GM12891 (cell line): Measurements from ENCODE around the gene CHP1.
"Not testable (repeated sequence)": the region's sequence is repeated elsewhere in the genome, so short reads cannot be mapped to it uniquely, and the experiment has no call there.

Experiments used
- DNase-seq: peaks from one replicate; pipeline ENCODE4 v3.0.0; 2011; ENCODE audit warnings: low spot score; ENCODE audit not compliant: insufficient read length
- FAIRE-seq: peaks from 2 replicates; lab custom pipeline; 2011; peaks lifted over from hg19 to GRCh38; lab: Jason Lieb, UNC
- PAX5 ChIP-seq: IDR thresholded peaks from 2 replicates; pipeline ENCODE4 v1.6.1; 2011; ENCODE audit warnings: low read length, moderate library complexity, mild to moderate bottlenecking; ENCODE audit not compliant: insufficient read depth, severe bottlenecking
- POLR2A ChIP-seq: IDR thresholded peaks from 2 replicates; pipeline ENCODE4 v1.6.1; 2011; ENCODE audit warnings: low read depth, low read length, control low read depth
- POLR2AphosphoS5 ChIP-seq: IDR thresholded peaks from 2 replicates; pipeline ENCODE4 v1.6.1; 2011; ENCODE audit warnings: low read depth, low read length, control low read depth
- POU2F2 ChIP-seq: IDR thresholded peaks from 2 replicates; pipeline ENCODE4 v1.6.1; 2011; ENCODE audit warnings: low read depth, mild to moderate bottlenecking, control low read depth, low read length, moderate library complexity
- SPI1 ChIP-seq: IDR thresholded peaks from 2 replicates; pipeline ENCODE4 v1.6.1; 2011; ENCODE audit warnings: low read depth, low read length, control low read depth
- TAF1 ChIP-seq: IDR thresholded peaks from 2 replicates; pipeline ENCODE4 v1.6.1; 2011; ENCODE audit warnings: low read depth, low read length, control low read depth

Gene CHP1

DNA sequence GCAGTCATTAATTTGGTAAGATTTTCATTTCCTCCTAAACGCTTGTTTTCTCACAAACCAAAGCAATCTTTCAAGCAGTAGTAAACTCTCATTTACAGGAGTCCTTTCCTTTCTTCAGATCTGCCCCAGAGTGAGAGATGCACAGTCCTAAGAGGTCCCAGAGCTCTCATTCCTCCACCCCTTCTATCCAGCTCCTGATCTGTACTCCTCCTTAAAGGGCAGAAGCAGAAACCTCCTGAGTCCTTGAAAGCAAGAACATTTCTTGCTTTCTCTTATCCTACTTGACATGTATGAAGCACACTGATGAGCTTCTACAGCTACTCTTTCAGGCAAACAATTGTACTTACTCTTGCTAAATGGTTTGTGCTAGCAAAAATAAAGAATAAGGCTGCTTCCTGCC lies 12.2 kb upstream of the CHP1 start:
- no peak for DNase-seq
- TF ChIP-seq PAX5 (no peak), POLR2A (no peak)
- no peak for FAIRE-seq

- FAIRE-seq (no peak), DNase-seq (no peak)
- no peak for TF ChIP-seq SPI1
- TF ChIP-seq POLR2A, result no peak
- no peak for TF ChIP-seq TAF1
- no peak for TF ChIP-seq POU2F2
- no peak for TF ChIP-seq PAX5
- TF ChIP-seq POLR2AphosphoS5, result no peak
Measured at GRCh38 chr15:41219381-41219780, 11.7 kb upstream of the CHP1 start.

DNA sequence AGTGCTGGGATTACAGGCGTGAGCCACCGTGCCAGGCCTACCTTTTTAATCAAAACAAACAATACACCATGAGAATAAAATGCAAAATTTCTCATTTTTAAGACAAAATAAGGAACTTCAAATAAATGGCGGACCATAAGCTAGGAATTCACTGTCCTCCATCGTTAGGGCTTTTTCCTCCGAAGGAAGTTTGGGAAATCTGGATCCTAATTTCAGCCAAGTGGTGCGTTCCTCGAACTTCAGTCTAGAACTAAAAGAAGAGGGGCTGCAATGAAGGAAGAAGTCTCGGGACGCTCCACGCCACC lies 771 bp upstream of the CHP1 start:
- DNase-seq (no peak), FAIRE-seq (no peak)
- TF ChIP-seq SPI1 (no peak), POU2F2 (no peak), TAF1 (no peak), PAX5 (no peak), POLR2AphosphoS5 (no peak), POLR2A (no peak)

- no peak for DNase-seq
- no peak for FAIRE-seq
- no peak for TF ChIP-seq POU2F2
- TF ChIP-seq SPI1, result no peak
- TF ChIP-seq POLR2A, result no peak
- no peak for TF ChIP-seq POLR2AphosphoS5
- no peak for TF ChIP-seq TAF1
- TF ChIP-seq PAX5, result no peak
Measured at GRCh38 chr15:41231422-41232226, 556 bp downstream of the CHP1 start.

DNA sequence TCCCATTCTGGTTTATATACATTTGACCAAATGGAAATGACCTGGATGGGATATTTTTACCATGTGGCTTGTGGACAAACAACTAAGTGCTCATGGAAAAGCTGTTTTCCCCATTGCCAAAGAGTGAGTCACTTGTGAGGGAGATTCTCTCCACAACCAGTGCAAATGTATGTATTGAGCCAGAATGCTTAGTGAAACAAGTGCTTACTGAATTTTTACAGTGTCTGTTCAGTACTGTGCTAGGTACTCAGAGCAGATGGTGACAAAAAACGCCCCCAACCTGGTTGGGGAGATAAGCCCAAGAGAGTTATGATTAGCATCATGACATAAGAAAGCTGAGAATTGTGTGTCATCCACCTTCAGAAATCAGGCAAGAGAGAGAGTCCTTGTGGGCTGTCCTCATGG lies 2.3 kb downstream of the CHP1 start:
- no peak for TF ChIP-seq POLR2A
- FAIRE-seq (no peak), DNase-seq (no peak)

GRCh38 chr15:41235228-41235627 lies 4.2 kb downstream of the CHP1 start:
- not testable (repeated sequence) for FAIRE-seq, DNase-seq

DNA sequence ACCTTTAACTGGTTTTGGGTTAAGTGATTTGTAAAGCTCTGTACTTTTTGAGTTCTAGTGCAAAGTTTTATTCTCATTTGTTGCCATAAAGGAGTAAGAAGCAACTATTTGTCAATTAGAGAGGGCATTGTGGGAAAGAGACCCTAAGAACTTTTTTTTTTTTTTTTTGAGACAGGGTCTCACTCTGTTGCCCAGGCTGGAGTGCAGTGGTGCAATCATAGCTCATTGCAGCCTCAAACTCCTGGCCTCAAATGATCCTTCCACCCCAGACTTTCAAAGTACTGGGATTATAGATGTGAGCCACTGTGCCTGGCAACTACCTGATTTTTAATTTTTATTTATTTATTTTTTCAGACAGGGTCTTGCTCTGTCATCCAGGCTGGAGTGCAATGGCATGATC lies 4.9 kb downstream of the CHP1 start:
- FAIRE-seq, result no peak

DNA sequence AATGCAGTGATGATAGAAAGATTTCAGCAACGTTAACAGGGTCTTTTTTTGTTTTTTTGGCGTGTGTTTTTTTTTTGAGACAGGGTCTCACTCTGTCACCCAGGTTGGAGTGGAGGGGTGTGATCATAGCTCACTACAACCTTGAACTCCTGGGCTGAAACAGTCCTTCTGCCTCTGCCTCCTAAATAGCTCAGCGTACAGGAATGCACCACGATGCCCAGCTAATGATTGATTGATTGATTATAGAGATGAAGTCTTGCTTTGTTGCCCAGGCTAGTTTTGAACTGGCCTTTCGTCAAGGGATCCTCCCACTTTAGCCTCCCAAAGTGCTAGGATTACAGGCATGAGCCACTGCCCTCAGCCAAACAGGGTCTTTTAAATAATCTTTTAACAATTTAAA lies 7.0 kb downstream of the CHP1 start:
- FAIRE-seq (no peak), DNase-seq (no peak)
- no peak for TF ChIP-seq POU2F2
- TF ChIP-seq TAF1, result no peak
- no peak for TF ChIP-seq PAX5
- TF ChIP-seq POLR2AphosphoS5, result no peak
- no peak for TF ChIP-seq SPI1
- no peak for TF ChIP-seq POLR2A

More for the DNA sequence above, 4.9 kb downstream of the CHP1 start:
- TF ChIP-seq SPI1 (no peak), POLR2A (no peak), PAX5 (no peak), POU2F2 (no peak), POLR2AphosphoS5 (no peak), TAF1 (no peak)
- DNase-seq, result no peak

GRCh38 chr15:41241221-41241964 lies 10.3 kb downstream of the CHP1 start:
- no peak for TF ChIP-seq POLR2A
- TF ChIP-seq PAX5, result no peak
- TF ChIP-seq TAF1, result no peak
- no peak for TF ChIP-seq POLR2AphosphoS5
- TF ChIP-seq SPI1, result no peak
- TF ChIP-seq POU2F2, result no peak
- DNase-seq (no peak), FAIRE-seq (no peak)

DNA sequence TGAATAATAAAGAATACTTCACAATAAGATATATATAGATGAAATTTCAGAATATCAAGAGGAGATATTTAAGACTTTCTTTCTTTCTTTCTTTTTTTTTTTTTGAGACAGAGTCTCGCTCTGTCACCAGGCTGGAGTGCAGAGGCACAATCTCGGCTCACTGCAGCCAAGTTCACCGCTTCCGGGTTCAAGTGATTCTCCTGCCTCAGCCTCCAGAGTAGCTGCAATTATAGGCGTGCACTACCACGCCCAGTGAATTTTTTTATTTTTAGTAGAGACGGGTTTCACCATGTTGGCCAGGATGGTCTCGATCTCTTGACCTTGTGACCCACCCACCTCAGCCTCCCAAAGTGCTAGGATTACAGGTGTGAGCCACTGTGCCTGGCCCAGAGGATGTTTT lies 19.7 kb downstream of the CHP1 start:
- not testable (repeated sequence) for FAIRE-seq, DNase-seq

DNA sequence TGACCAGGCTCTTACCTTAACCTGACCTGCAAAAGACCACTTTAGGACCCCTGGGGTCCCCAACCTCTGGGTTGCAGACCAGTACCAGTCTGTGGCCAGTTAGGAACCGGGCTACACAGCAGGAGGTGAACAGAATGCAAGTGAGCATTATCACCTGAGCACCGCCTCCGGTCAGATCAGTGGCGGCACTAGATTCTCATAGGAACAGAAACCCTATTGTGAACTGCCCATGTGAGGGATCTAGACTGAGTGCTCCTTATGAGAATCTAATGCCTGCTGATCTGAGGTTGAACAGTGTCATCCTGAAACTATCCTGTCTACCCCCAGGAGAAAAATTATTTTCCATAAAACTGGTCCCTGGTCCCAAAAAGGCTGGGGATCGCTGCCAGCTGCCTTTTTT lies 20.3 kb downstream of the CHP1 start:
- TF ChIP-seq POLR2AphosphoS5, result no peak
- no peak for TF ChIP-seq SPI1
- no peak for TF ChIP-seq POU2F2
- no peak for TF ChIP-seq PAX5
- TF ChIP-seq TAF1, result no peak
- no peak for TF ChIP-seq POLR2A
- DNase-seq (no peak), FAIRE-seq (no peak)
